Right renal pelvis (tissue), 4 donors: ENCODE measurements around the gene RNF207. TPM values are rescaled to one million over a fixed set of nuclear protein-coding genes. Genes with fewer than 3 reads are reported as not detected.

Experiments used
- DNase-seq, 4 donors: peaks; one replicate each; pipeline ENCODE4 v3.0.0-alpha.2; 2013; ENCODE audit warnings: low read depth in 4 of 4, low spot score in 3 of 4, missing footprints in 1 of 4
- polyA plus RNA-seq, 4 donors: library from polyadenylated mRNA; unstranded; fragments of 120-200 nt; gene quantifications; one replicate each; pipeline ENCODE4 v1.2.1, GENCODE V29; 2013; ENCODE audit not compliant: insufficient read length in 4 of 4

Gene RNF207
- polyA plus RNA-seq, 4 donors = 21.4 to 26.4 (median 23.0) TPM

DNA sequence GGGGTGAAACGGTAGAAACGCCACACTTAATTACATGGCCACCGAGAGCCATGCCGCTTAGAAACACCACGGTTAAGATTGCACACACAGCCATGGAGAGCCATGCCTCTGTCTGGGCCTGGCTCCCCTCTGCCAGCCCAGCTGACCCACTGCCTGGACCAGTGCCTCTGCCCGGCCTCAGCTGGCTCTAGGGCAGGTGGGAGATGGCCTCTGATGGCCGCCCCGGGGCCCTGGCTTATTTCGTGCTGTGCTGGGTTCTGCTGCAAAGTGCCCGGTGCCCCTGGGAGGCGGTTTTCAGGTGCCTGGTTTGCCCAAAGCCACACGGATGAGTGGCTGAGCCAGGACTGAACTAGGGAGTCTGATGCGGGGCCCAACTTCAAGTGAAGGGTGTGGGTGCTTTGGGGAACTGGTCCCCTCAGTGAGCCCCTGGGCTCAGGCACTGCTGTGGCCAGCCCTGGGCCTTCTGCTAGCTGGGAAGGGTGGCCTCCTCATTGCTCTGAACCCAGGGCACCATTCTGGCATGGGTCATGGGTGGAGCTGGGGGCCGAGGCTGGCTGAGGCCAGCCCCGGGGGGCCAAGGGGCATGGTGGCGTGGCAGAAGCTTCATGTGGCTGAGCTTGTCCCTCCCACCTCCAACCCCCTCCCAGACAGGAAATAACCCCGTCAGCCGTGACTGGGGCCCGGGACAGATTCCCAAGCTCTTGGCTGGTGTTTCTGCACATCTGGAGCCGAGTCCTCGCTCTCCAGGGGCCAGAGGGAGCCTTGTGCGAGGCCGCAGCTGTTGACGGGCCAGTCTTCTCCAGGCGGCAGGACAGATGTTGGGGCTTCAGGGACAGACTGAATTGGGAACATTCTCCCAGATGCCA is 56.9 kb downstream of the RNF207 start:
- no peak for DNase-seq

DNA sequence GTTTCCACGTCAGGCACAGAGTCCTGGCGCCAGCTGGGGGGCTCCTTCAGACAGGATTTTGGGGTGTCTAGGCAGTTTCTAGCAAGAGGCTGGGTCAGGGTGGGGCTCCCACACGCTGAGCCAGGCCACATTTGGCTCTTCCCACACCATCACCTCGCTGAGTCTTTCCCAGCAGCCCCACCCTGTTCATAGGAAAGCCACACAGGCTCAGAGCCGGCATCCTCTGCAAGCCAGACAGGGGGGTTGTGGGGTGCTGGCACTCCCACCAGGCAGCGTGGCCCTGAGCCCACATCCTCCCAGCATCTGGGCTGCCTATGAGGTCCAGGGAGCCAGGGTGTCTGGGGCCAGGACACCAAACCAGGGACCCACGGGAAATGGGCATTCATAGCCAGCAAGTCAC is 57.8 kb downstream of the RNF207 start:
- no peak for DNase-seq

DNA sequence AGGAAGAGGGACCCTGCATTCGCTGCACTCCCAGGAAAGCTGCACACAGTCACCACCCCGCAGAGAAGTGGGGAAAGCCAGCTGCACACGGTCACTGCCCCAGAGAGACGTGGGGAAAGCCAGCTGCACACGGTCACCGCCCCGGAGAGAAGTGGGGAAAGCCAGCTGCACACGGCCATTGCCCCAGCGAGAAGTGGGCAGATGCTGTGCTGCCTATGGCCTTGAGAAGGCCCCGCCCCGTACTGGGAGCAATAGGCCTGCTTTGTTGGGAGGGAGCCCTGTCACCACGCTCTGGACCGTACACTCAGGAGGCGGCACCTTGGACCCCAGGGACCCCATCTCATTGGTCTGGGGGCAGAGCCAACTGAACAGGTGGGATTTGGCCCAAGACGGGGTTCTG is 59.2 kb downstream of the RNF207 start:
- DNase-seq = no peak

DNA sequence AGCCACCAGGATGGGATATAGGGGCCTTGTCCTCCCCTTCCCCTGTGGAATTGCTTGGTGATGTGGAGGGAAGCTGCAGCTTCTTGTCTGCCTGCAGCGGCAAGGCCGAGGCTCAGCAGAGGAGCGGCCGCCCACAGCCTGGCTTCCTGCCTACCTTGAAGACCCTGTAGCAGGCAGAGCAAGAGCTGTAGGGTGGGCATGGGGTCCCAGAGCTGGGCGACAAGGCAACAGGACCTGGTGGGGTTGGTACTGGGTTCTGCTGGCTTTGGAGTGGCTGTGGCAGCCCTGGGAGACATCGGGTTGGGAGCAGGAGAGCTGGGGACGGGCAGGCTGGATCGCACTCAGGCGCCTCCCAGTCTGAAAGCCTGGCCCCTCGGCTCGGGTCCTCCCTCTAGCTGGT is 60.7 kb downstream of the RNF207 start:
- DNase-seq = no peak

DNA sequence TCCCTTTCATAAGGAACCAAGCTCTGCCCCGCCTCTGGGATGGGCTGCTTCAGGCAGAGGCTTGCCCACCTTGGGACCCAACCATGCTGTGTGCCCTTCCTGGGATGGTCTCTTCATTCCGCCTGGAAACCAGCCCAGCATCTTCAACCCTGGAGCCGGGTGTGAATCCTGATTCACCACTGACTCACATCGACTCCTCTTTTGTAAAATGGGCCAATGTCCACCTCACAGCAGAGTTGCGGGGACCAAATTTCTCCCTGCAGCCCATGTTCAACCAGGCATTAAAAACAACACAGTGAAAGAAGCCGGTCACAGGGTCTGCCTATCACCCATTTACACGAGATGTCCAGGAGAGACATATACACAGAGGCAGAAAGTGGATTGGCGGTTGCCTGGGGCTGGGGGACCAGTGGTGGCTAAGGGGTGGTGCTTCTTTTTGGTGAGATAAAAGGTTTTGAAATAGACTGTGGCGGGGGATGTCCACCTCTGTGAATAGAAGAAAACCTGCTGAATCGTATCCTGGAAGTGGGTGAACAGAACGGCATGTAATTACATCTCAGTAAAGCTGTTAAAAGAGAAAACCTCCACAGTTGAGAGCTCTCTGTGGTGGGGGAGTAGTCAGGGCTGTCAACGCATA is 61.9 kb downstream of the RNF207 start:
- DNase-seq = no peak

DNA sequence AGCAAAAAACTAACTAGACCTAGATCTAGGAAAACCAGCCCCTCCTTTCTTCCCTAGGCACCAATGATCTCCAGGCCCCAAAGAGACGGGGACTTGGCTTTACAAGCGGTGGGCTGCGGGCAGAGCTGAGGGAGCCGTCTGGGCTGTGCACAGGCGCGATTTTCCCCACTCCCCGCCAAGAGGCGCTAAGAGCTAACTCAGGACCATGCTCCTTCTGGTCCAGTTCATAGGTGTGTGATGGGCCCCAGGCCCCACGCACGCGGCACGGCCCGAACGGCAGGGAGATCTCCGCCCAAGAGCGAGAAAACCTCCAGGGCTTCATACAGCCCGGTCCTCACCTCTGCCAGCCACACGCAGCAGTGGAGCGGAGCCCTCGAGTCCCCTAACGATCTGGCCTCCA is 62.5 kb downstream of the RNF207 start:
- DNase-seq = no peak

DNA sequence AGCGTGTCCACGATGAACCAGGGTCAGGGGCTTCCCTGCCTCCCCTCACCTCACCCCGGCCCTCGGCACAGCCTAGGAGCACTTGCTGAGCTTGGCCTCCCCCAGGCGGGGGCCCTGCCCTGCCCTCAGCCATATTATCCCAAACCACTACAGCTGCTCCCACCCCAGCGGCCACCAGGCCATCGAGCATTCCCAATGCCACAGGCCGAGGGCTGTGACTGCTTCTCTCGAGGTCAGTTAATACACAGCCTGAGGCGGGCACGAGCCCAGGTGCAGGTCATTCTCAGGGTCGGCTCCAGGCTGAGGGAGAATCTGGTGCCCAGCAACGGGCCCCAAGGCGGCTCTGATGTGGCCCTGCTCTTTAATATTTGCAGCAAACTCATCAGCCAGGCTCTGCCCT is 63.4 kb downstream of the RNF207 start:
- no peak for DNase-seq

DNA sequence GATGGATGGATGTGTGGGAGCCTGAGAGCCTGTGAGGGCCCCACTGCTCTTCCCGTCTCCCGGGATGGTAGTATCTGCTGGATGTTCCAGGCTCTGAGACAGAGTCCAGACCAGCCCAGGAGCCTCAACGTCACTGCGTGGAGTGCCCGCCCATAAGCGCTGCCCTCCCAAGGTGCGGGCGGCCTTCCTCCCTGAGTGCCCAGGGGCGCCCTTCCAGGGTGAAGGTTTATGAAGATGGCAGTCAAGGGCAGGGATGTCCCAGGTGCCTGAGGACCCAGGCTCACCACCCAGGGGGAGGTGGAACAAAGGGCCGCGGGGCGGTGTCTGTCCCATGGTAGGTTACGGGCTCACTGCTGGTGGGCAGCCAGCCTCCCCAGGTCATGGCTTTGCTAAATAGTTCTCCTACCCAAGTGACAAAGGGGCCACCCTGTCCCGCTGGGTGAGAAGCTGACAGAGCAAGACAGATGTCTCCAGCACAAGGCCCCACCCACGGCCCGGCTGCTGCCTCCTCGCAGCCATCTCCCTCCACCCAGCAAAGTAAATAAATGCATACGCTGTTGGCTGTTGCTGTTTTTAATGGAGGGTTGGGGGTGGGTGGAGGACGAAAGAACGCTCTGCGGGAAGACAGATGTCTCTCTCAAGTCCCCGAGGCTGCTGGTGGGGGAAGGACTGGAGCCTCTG is 63.9 kb downstream of the RNF207 start:
- no peak for DNase-seq

DNA sequence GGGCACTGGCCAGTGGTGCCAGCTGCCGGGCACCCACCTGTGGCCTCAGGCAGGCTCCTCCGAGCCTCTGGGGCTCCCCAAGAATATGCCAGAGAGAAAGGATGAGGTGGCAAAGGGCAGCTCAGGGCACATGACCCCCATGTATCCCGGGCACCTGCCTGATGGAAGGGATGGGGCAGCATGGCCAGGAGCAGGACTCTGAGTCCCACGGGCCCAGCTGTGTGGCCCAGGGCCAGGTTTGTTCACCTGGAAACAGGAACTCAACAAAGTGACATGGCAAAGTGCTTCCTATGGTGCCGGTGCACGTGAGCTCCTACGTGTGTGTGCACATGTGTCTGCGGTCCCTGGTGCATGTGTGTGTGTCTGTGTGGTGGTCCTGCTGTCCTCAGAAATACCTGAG is 64.5 kb downstream of the RNF207 start:
- no peak for DNase-seq

Other genes with a start within 250 kb of the RNF207 start
- 10 to 100 TPM in 3 of 4 donors, 1 to 10 TPM in 1; 9.8 to 14.0 (median 11.5) TPM for gene NPHP4, start 213.7 kb upstream of the RNF207 start, polyA plus RNA-seq
- gene KCNAB2, start 160.2 kb upstream of the RNF207 start, polyA plus RNA-seq = 1 to 10 TPM; 3.6 to 5.6 (median 4.8) TPM
- gene CHD5, start 25.8 kb upstream of the RNF207 start, polyA plus RNA-seq = under 1 TPM; 0.21 to 0.43 (median 0.35) TPM
- gene RPL22, start 6.5 kb upstream of the RNF207 start, polyA plus RNA-seq = 100 to 1,000 TPM; 534 to 695 (median 662) TPM
- gene ICMT, start 29.8 kb downstream of the RNF207 start, polyA plus RNA-seq = 10 to 100 TPM; 60.9 to 67.3 (median 66.1) TPM
- gene HES3, start 38.1 kb downstream of the RNF207 start, polyA plus RNA-seq = not detected
- 1 to 10 TPM; 7.2 to 9.3 (median 7.7) TPM for gene GPR153, start 55.0 kb downstream of the RNF207 start, polyA plus RNA-seq
- gene ACOT7, start 187.6 kb downstream of the RNF207 start, polyA plus RNA-seq = 10 to 100 TPM; 28.7 to 35.0 (median 31.5) TPM
- under 1 TPM; 0.27 to 0.73 (median 0.53) TPM for gene HES2, start 213.8 kb downstream of the RNF207 start, polyA plus RNA-seq
- 10 to 100 TPM; 10.1 to 21.6 (median 16.9) TPM for gene ESPN, start 218.7 kb downstream of the RNF207 start, polyA plus RNA-seq